GM18861 (cell line): ENCODE data around the gene APMAP.
A peak's percentile ranks its signal among the peaks of the same experiment; 100 is the strongest.
"Not testable (repeated sequence)": the region's sequence is repeated elsewhere in the genome, so short reads cannot be mapped to it uniquely, and the experiment has no call there.

Experiments used
- ATAC-seq: cut with Tn5 transposase; IDR thresholded peaks from one replicate; pipeline ENCODE4 v1.9.1; 2021; ENCODE audit not compliant: unreplicated experiment

APMAP gene

GRCh38 chr20:24954151-24954550 is 38.4 kb downstream of the APMAP start:
- no peak for ATAC-seq

- ATAC-seq = no peak
Measured at GRCh38 chr20:24953621-24954133, 38.9 kb downstream of the APMAP start.

GRCh38 chr20:24953209-24953575 is 39.4 kb downstream of the APMAP start:
- ATAC-seq = no peak

GRCh38 chr20:24952376-24953208 is 40.0 kb downstream of the APMAP start:
- no peak for ATAC-seq

GRCh38 chr20:24951536-24952083 is 40.9 kb downstream of the APMAP start:
- no peak for ATAC-seq

- no peak for ATAC-seq
Measured at GRCh38 chr20:24950836-24951525, 41.6 kb downstream of the APMAP start.

GRCh38 chr20:24950128-24950835 is 42.3 kb downstream of the APMAP start:
- no peak for ATAC-seq

- ATAC-seq = no peak
Measured at GRCh38 chr20:24949756-24950127, 42.8 kb downstream of the APMAP start.

GRCh38 chr20:24948939-24949679 is 43.4 kb downstream of the APMAP start, which contains the start of gene CST7:
TSS of gene CST7 (plus strand) at chr20:24949269. CDS start at chr20:24949506, 237 bp downstream.
- ATAC-seq = peak; percentile 49

GRCh38 chr20:24948396-24948938 is 44.1 kb downstream of the APMAP start:
- ATAC-seq = not testable (repeated sequence)

GRCh38 chr20:24946376-24946775 is 46.2 kb downstream of the APMAP start:
- ATAC-seq = not testable (repeated sequence)

- no peak for ATAC-seq
Measured at GRCh38 chr20:24943731-24944130, 48.8 kb downstream of the APMAP start.

GRCh38 chr20:24943196-24943595 is 49.4 kb downstream of the APMAP start:
- ATAC-seq = no peak

GRCh38 chr20:24942679-24943078 is 49.9 kb downstream of the APMAP start:
- no peak for ATAC-seq

GRCh38 chr20:24939036-24939435 is 53.5 kb downstream of the APMAP start:
- ATAC-seq = no peak

GRCh38 chr20:24938498-24938897 is 54.1 kb downstream of the APMAP start:
- no peak for ATAC-seq

- ATAC-seq = no peak
Measured at GRCh38 chr20:24937579-24937978, 55.0 kb downstream of the APMAP start.

- ATAC-seq = no peak
Measured at GRCh38 chr20:24936526-24937407, 55.8 kb downstream of the APMAP start.
